CD4-positive, alpha-beta T cell treated with Interleukin-6 at 100 ng/mL for 8 hours (primary cell): Measurements from ENCODE around the gene MYOZ2.

Experiments used
- DNase-seq: peaks from one replicate; pipeline ENCODE4 v3.0.0-alpha.2; 2020; ENCODE audit warnings: mixed read lengths, low spot score

MYOZ2 gene

GRCh38 chr4:119135721-119136121 lies at the start of gene MYOZ2:
MYOZ2 (plus strand) TSS chr4:119135832; CDS start chr4:119136526, 694 bp downstream.
- DNase-seq, result no peak

- DNase-seq, result no peak
These were observed 48.5 kb upstream of the MYOZ2 start for GRCh38 chr4:119087121-119087520.

- no peak for DNase-seq
These were observed 48.0 kb upstream of the MYOZ2 start for GRCh38 chr4:119087656-119088055.

- no peak for DNase-seq
These were observed 42.4 kb upstream of the MYOZ2 start for GRCh38 chr4:119093042-119093827.

- DNase-seq, result no peak
These were observed 38.2 kb upstream of the MYOZ2 start for GRCh38 chr4:119097282-119097900.

- DNase-seq, result no peak
These were observed 37.3 kb upstream of the MYOZ2 start for GRCh38 chr4:119098306-119098705.

- no peak for DNase-seq
These were observed 36.3 kb upstream of the MYOZ2 start for GRCh38 chr4:119099227-119099810.

- no peak for DNase-seq
These were observed 35.0 kb upstream of the MYOZ2 start for GRCh38 chr4:119100655-119101054.

GRCh38 chr4:119103263-119103662 lies 32.4 kb upstream of the MYOZ2 start:
- DNase-seq, result no peak

- no peak for DNase-seq
These were observed 30.9 kb upstream of the MYOZ2 start for GRCh38 chr4:119104644-119105273.

GRCh38 chr4:119105605-119106004 lies 30.0 kb upstream of the MYOZ2 start:
- no peak for DNase-seq

GRCh38 chr4:119106036-119107000 lies 29.3 kb upstream of the MYOZ2 start:
- no peak for DNase-seq

- no peak for DNase-seq
These were observed 25.5 kb upstream of the MYOZ2 start for GRCh38 chr4:119110121-119110520.

GRCh38 chr4:119111296-119111695 lies 24.3 kb upstream of the MYOZ2 start:
- DNase-seq, result no peak

- DNase-seq, result no peak
These were observed 22.5 kb upstream of the MYOZ2 start for GRCh38 chr4:119113033-119113655.

GRCh38 chr4:119116021-119116420 lies 19.6 kb upstream of the MYOZ2 start:
- DNase-seq, result no peak

- no peak for DNase-seq
These were observed 18.4 kb upstream of the MYOZ2 start for GRCh38 chr4:119116925-119117900.

- no peak for DNase-seq
These were observed 17.2 kb upstream of the MYOZ2 start for GRCh38 chr4:119118397-119118796.

GRCh38 chr4:119124352-119124751 lies 11.3 kb upstream of the MYOZ2 start:
- DNase-seq, result no peak

- no peak for DNase-seq
These were observed 9.7 kb upstream of the MYOZ2 start for GRCh38 chr4:119125931-119126330.
